Subcutaneous adipose tissue (tissue), 4 donors: ENCODE data around the gene DGCR2. TPM values are rescaled to one million over a fixed set of nuclear protein-coding genes. Genes with fewer than 3 reads are reported as not detected.

Experiments
- CTCF ChIP-seq: fragments of 450-650 bp; IDR thresholded peaks from one replicate; pipeline ENCODE4 v1.5.1; 2016; ENCODE audit warnings: low read depth, mild to moderate bottlenecking, control low read depth, antibody characterized with exemption, moderate library complexity
- total RNA-seq, 4 donors: library from RNA; depleted of rRNA; stranded (reverse); fragments of >200 nt; gene quantifications; one replicate each; pipeline ENCODE4 v1.1.0, GENCODE V29; 2016

Gene DGCR2
- total RNA-seq, 4 donors from 2014 or later = 22.3 to 47.1 (median 30.5) TPM

DNA sequence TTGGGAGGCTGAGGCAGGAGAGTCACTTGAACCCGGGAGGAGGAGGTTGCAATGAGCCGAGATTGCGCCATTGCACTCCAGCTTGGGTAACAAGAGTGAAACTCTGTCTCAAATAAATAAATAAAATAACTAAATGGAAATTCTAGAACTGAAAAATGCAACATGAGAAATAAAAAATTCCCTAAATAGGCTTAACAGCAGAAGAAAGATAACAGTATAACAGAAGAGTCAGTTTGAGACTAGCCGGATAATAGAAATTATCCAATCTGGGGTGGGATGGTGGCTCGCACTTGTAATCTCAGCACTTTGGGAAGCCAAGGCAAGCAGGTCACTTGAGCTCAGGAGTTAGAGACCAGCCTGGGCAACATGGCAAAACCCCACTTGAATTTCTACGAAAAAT lies 42.2 kb upstream of the DGCR2 start:
- TF ChIP-seq CTCF = no peak

- TF ChIP-seq CTCF = no peak
Observed at GRCh38 chr22:19152942-19153883, 31.0 kb upstream of the DGCR2 start.

DNA sequence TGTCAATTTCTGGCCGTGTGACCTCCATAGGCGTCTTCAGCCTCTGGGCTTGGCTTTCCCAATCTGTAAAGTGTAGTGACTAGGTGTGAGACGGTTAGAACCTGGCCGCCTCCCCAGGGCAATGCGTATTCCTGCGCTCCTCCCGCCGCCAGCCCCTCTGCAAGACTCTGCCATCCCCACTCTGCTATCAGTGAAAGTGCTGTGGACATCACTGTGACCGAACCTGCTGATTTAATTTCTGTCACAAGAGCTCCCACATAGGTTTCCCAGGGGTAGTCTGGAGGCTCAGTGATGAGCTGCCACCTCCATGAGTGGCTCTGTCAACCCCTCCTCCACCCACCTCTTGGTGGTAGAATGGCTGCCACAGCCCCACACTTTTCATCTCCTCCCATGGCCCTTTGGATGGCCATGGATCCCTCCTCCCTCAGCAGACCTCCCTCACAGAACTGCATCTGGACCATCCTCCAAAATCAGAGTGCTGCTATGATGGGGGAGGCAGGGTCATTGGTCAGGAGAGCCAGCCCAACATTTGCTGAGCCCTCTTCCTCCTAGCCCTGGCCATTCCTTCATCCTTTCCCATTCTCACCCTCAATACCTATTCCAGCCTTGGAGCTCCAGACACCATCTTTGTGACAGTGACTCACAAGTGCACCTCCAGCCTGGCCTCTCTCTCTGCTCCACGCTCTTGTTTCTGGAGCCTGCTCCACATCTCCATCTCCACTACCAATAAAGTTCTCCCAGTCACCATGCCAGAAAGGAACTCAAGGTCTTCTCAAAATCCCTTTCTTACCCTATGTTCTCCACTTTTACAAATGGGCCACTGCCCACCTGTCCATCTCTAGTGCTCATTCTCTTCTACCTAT lies 29.3 kb upstream of the DGCR2 start:
- no peak for TF ChIP-seq CTCF

GRCh38 chr22:19150482-19151328 lies 28.5 kb upstream of the DGCR2 start:
- TF ChIP-seq CTCF = no peak

- TF ChIP-seq CTCF = no peak
Observed at GRCh38 chr22:19149991-19150390, 27.8 kb upstream of the DGCR2 start, which contains the start of gene GSC2. GSC2 (minus strand) TSS chr22:19150292; CDS start chr22:19150283, 9 bp downstream.

- TF ChIP-seq CTCF = no peak
Observed at GRCh38 chr22:19149047-19149883, 27.1 kb upstream of the DGCR2 start.
